HG03521 (cell line): ENCODE data around the gene UGGT1.

Experiments used
- ATAC-seq: cut with Tn5 transposase; IDR thresholded peaks from one replicate; pipeline ENCODE4 v1.9.1; 2021; ENCODE audit warnings: mild to moderate bottlenecking, moderate library complexity; ENCODE audit not compliant: unreplicated experiment

Gene UGGT1

GRCh38 chr2:128109243-128109642 lies 18.2 kb downstream of the UGGT1 start:
- no peak for ATAC-seq

- no peak for ATAC-seq
Observed at GRCh38 chr2:128115921-128116623, 25.1 kb downstream of the UGGT1 start.

GRCh38 chr2:128134573-128134972 lies 43.6 kb downstream of the UGGT1 start:
- ATAC-seq, result no peak

GRCh38 chr2:128137094-128137616 lies 46.2 kb downstream of the UGGT1 start:
- no peak for ATAC-seq

GRCh38 chr2:128139624-128140023 lies 48.6 kb downstream of the UGGT1 start:
- no peak for ATAC-seq

GRCh38 chr2:128145651-128146050 lies 54.7 kb downstream of the UGGT1 start:
- no peak for ATAC-seq

- no peak for ATAC-seq
Observed at GRCh38 chr2:128153786-128154185, 62.8 kb downstream of the UGGT1 start.

- ATAC-seq, result no peak
Observed at GRCh38 chr2:128154225-128154624, 63.2 kb downstream of the UGGT1 start.

- ATAC-seq, result no peak
Observed at GRCh38 chr2:128155970-128156369, 65.0 kb downstream of the UGGT1 start.

- no peak for ATAC-seq
Observed at GRCh38 chr2:128156812-128157211, 65.8 kb downstream of the UGGT1 start.

GRCh38 chr2:128157644-128158043 lies 66.6 kb downstream of the UGGT1 start:
- ATAC-seq, result no peak

- no peak for ATAC-seq
Observed at GRCh38 chr2:128158176-128158575, 67.2 kb downstream of the UGGT1 start.

GRCh38 chr2:128159437-128159836 lies 68.4 kb downstream of the UGGT1 start:
- ATAC-seq, result no peak

- no peak for ATAC-seq
Observed at GRCh38 chr2:128160616-128161275, 69.7 kb downstream of the UGGT1 start.

- no peak for ATAC-seq
Observed at GRCh38 chr2:128162266-128162665, 71.3 kb downstream of the UGGT1 start.

- no peak for ATAC-seq
Observed at GRCh38 chr2:128164311-128164710, 73.3 kb downstream of the UGGT1 start.

GRCh38 chr2:128166746-128167353 lies 75.8 kb downstream of the UGGT1 start:
- no peak for ATAC-seq

GRCh38 chr2:128169094-128169493 lies 78.1 kb downstream of the UGGT1 start:
- no peak for ATAC-seq

GRCh38 chr2:128169497-128169896 lies 78.5 kb downstream of the UGGT1 start:
- ATAC-seq, result no peak

- no peak for ATAC-seq
Observed at GRCh38 chr2:128169933-128170709, 79.1 kb downstream of the UGGT1 start.

GRCh38 chr2:128170776-128171175 lies 79.8 kb downstream of the UGGT1 start:
- no peak for ATAC-seq
